Cardiac fibroblast (primary cell): Measurements from ENCODE around the gene ZNF280B.

ENCODE experiments used
- DNase-seq, 2 donors: peaks; one replicate each; pipeline versions ENCODE4 v3.0.0 to v3.0.0-alpha.2; 2010; ENCODE audit warnings: low read depth in 2 of 2
- H3K4me3 ChIP-seq, 2 donors: replicated peaks in 1 of 2; 1 replicate in 1 of 2; 2 replicates in 1 of 2; pipeline ENCODE4 v1.5.1; 2011; ENCODE audit warnings: low read depth in 2 of 2, low read length in 2 of 2, mild to moderate bottlenecking in 2 of 2, moderate library complexity in 1 of 2
- TF ChIP-seq, protein P1 (sequence below): IDR thresholded peaks from one replicate; pipeline ENCODE4 v1.5.1; 2011; ENCODE audit warnings: low read depth, mild to moderate bottlenecking, low read length, inconsistent platforms

The ZNF280B gene

DNA sequence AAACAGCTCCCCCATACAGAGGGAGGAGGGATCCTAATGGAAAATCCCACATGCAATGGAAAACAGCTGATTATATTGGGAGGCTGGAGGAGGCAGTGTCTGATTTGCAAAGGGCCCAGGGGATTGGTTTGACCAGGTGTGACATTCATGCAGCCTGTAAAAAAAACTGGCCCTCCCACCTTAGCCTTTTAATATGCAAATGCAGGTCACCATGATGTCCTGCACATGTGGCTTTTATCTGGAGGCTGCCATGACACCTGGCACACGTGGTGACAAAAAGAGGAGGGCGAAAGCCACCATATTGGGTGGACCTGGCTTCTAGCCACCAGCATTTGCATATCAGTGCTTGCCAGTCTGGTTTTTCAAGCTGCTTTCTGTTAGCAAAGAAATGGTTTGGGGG, 48.5 kb downstream of the ZNF280B start:
- TF ChIP-seq, protein P1, sequence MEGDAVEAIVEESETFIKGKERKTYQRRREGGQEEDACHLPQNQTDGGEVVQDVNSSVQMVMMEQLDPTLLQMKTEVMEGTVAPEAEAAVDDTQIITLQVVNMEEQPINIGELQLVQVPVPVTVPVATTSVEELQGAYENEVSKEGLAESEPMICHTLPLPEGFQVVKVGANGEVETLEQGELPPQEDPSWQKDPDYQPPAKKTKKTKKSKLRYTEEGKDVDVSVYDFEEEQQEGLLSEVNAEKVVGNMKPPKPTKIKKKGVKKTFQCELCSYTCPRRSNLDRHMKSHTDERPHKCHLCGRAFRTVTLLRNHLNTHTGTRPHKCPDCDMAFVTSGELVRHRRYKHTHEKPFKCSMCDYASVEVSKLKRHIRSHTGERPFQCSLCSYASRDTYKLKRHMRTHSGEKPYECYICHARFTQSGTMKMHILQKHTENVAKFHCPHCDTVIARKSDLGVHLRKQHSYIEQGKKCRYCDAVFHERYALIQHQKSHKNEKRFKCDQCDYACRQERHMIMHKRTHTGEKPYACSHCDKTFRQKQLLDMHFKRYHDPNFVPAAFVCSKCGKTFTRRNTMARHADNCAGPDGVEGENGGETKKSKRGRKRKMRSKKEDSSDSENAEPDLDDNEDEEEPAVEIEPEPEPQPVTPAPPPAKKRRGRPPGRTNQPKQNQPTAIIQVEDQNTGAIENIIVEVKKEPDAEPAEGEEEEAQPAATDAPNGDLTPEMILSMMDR, result no peak
- no peak overlapping the region for H3K4me3 ChIP-seq
- DNase-seq, result no peak

DNA sequence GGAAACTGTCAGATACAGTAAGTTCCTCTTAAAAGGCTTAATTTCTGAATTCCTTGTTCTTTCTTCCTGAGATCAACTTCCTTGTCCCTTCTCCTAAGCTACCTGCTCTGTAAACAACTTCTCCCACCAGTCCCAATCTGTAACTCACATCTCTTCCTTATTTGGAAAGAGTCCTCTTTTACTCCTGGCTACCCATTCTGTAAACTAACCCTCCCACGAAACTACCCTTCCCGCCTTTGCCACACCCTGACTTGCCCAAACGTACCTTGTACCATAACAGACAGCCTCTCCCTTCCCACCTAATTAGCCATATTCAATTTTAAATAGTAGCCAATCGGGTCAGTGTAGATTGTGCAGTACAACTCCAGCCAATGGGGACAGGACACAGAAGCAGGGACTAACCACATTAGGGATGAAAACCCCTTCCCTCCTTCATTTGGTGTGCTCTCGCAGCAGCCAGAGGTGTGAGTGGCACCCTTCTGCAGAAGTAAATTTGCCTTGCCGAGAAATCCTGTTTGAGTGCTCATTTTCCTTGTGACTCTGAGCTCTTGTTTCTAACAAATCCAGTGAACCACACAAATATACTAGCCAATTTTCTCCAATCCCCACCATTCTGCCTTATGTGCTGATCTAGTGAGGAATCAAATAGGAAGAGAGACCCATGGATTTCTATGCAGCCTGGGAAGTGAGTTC, 49.5 kb downstream of the ZNF280B start:
- TF ChIP-seq, protein P1, result no peak
- no peak overlapping the region for H3K4me3 ChIP-seq
- no peak for DNase-seq

GRCh38 chr22:22458387-22458786, 50.2 kb downstream of the ZNF280B start:
- H3K4me3 ChIP-seq, result no peak overlapping the region
- no peak for DNase-seq
- TF ChIP-seq, protein P1, result no peak

- DNase-seq, result no peak
- TF ChIP-seq, protein P1, result no peak
- no peak overlapping the region for H3K4me3 ChIP-seq
Observed at GRCh38 chr22:22454997-22455396, 53.5 kb downstream of the ZNF280B start.

- no peak for DNase-seq
- H3K4me3 ChIP-seq, result no peak overlapping the region
- TF ChIP-seq, protein P1, result no peak
Observed at GRCh38 chr22:22452996-22453686, 55.4 kb downstream of the ZNF280B start.

DNA sequence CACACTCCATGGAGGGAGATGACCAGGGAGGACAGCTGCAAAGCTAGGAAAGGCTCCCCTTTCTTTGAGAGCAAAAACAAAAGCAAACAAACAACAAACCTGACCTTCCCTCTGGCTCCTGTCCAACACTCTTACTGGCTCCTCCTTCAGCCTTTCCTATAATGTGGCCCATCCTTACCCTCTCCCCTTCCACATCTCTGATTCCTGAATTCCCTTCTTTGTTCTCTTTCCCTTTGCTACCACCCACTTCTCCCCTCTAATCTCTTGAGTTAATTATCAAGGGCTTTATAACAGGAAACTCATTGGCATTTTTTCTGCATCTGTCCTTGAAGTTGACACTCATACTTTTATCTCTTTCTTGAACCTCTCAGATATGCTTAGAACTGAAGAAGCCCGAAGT, 56.3 kb downstream of the ZNF280B start:
- no peak for DNase-seq
- TF ChIP-seq, protein P1, result no peak
- no peak overlapping the region for H3K4me3 ChIP-seq
